ENCODE data around the gene AUTS2. TPM values are rescaled to one million over a fixed set of nuclear protein-coding genes. Genes with fewer than 3 reads are reported as not detected.

Gene AUTS2
- total and polyA plus RNA-seq, 2 experiments from 2014 or later, result 32.0 to 91.0 TPM

GRCh38 chr7:70492625-70493024, 894.4 kb downstream of the AUTS2 start:
- Histone ChIP-seq H3K9me2 (ENCODE audit: insufficient read depth) (no peaks in the 10 kb centered on the region), H4K20me1 (replicated peaks; ENCODE audit: insufficient read depth) (no peaks in the 10 kb centered on the region), H3F3A (replicated peaks; ENCODE audit: low read depth) (no peaks in the 10 kb centered on the region), H3K4me1 (ENCODE audit: insufficient read depth) (no peaks in the 10 kb centered on the region), H3K79me2 (replicated peaks; ENCODE audit: insufficient read depth) (no peaks in the 10 kb centered on the region), H3K27me3 (ENCODE audit: insufficient read depth) (no peaks in the 10 kb centered on the region), H3K27ac (ENCODE audit: low read depth) (no peak overlapping the region), H3K36me3 (ENCODE audit: insufficient read depth) (no peaks in the 10 kb centered on the region), H2AFZ (no peak overlapping the region), H3K4me2 (no peak overlapping the region), H3K4me3 (no peak overlapping the region)
- Mint-ChIP-seq H3K4me3 (no peak overlapping the region), H3K4me1 (peaks cover under 1% of the 10 kb centered on the region; the same call in 2 of the 3 replicates), H3K27me3 (ENCODE audit: insufficient read depth, low read depth, poor library complexity) (no peaks in the 10 kb centered on the region), H3K36me3 (ENCODE audit: low read depth) (no peaks in the 10 kb centered on the region), H3K9me3 (no peaks in the 10 kb centered on the region), H3K27ac (no peak overlapping the region)
- TF ChIP-seq CTCF (conservative IDR thresholded peaks at IDR 0.05; ENCODE audit: low read depth in 2 of 2), result peak in 1 of 2 experiments; percentile 41; a peak in 2 of 4 replicates
- TF ChIP-seq ETS1 (IDR thresholded peaks at IDR 0.05), result no peak
- peak; percentile 56 for ATAC-seq
- peak; percentile 21 for DNase-seq (ENCODE audit: low spot score)

GRCh38 chr7:70494225-70495032, 896.2 kb downstream of the AUTS2 start:
- Histone ChIP-seq H3K4me2 (no peak overlapping the region), H3K79me2 (replicated peaks; ENCODE audit: insufficient read depth) (no peaks in the 10 kb centered on the region), H3K9me2 (ENCODE audit: insufficient read depth) (no peaks in the 10 kb centered on the region), H3K36me3 (ENCODE audit: insufficient read depth) (no peaks in the 10 kb centered on the region; the same call in 1 of the 2 replicates), H3K27me3 (ENCODE audit: insufficient read depth) (no peaks in the 10 kb centered on the region), H3F3A (replicated peaks; ENCODE audit: low read depth) (no peaks in the 10 kb centered on the region), H2AFZ (no peak overlapping the region), H4K20me1 (replicated peaks; ENCODE audit: insufficient read depth) (no peaks in the 10 kb centered on the region), H3K4me3 (no peak overlapping the region), H3K4me1 (ENCODE audit: insufficient read depth) (no peaks in the 10 kb centered on the region), H3K27ac (ENCODE audit: low read depth) (no peak overlapping the region; the same call in 1 of the 2 replicates)
- H3K36me3 Mint-ChIP-seq (ENCODE audit: low read depth), result no peaks in the 10 kb centered on the region
- DNase-seq (ENCODE audit: low spot score) (no peak), ATAC-seq (no peak)
- TF ChIP-seq NANOG (IDR thresholded peaks at IDR 0.05; ENCODE audit: borderline replicate concordance) (no peak), CTCF (conservative IDR thresholded peaks at IDR 0.05; ENCODE audit: low read depth in 2 of 2) (no peak), EZH2 (IDR thresholded peaks at IDR 0.05; ENCODE audit: low read depth, unreplicated experiment) (no peak), POLR2AphosphoS5 (IDR thresholded peaks at IDR 0.05; ENCODE audit: low read depth) (no peak), CREB1 (CRISPR knock-in tag; IDR thresholded peaks at IDR 0.05; ENCODE audit: low read depth) (no peak), REST (IDR thresholded peaks at IDR 0.05; ENCODE audit: unreplicated experiment) (no peak), ETS1 (IDR thresholded peaks at IDR 0.05) (no peak)
- no peak overlapping the region for H3K27ac Mint-ChIP-seq
- no peaks in the 10 kb centered on the region for H3K9me3 Mint-ChIP-seq
- no peaks in the 10 kb centered on the region for H3K27me3 Mint-ChIP-seq (ENCODE audit: insufficient read depth, low read depth, poor library complexity)
- H3K4me1 Mint-ChIP-seq, result no peaks in the 10 kb centered on the region
- H3K4me3 Mint-ChIP-seq, result no peak overlapping the region

Data from GM23338 (cell line).